Transverse colon (tissue), 4 donors: Measurements from ENCODE around the gene PLXDC2.

Source experiments
- CTCF ChIP-seq, 5 experiments: fragments of 200-600 bp in 3 of 5; fragments of 450-650 bp in 2 of 5; sonication (generic) in 3 of 5; IDR thresholded peaks; 1 replicate in 2 of 5; 2 replicates in 3 of 5; pipeline ENCODE4 v1.5.1; 2016 to 2017; ENCODE audit warnings: antibody characterized with exemption in 5 of 5, inconsistent platforms in 3 of 5, mild to moderate bottlenecking in 2 of 5, moderate library complexity in 1 of 5
- EP300 ChIP-seq: sonication (generic); formaldehyde crosslinking; IDR thresholded peaks from one replicate; pipeline ENCODE4 v1.6.1; 2017; ENCODE audit warnings: antibody characterized with exemption, low read depth
- POLR2A ChIP-seq: fragments of 450-650 bp; IDR thresholded peaks from one replicate; pipeline ENCODE4 v1.6.1; 2016; ENCODE audit warnings: antibody characterized with exemption, mild to moderate bottlenecking, moderate library complexity
- POLR2AphosphoS5 ChIP-seq, 3 donors: sonication (generic); formaldehyde crosslinking; IDR thresholded peaks; one replicate each; pipeline ENCODE4 v1.6.1; 2016; ENCODE audit warnings: antibody characterized with exemption in 3 of 3

GRCh38 chr10:20202337-20202736 is 386.1 kb downstream of the PLXDC2 start:
- TF ChIP-seq CTCF (IDR thresholded peaks at IDR 0.05) (no peak), EP300 (no peak), POLR2A (no peak), POLR2AphosphoS5 (IDR thresholded peaks at IDR 0.05) (no peak)
